HepG2 (cell line): ENCODE measurements around the gene CKMT2. TPM values are rescaled to one million over a fixed set of nuclear protein-coding genes. Genes with fewer than 3 reads are reported as not detected.

Experiments
- ATAC-seq: fragments of 200-7000 bp; cut with Tn5 transposase; 3 replicates; pipeline ENCODE4 v1.9.1; 2020; ENCODE audit warnings: mild to moderate bottlenecking, moderate library complexity
- BruUV-seq: library from RNA; stranded (reverse); fragments of 400-500 nt; replicated peaks from 2 replicates; lab custom pipeline; 2021; lab: Mats Ljungman, UMichigan
- CTCF ChIA-PET: fragments of 300-600 bp; formaldehyde crosslinking; extraction: SDS; loops from one replicate; lab custom pipeline; 2021; ENCODE audit warnings: low total read pairs, inconsistent platforms, low intra/inter-chr PET ratio; lab: Yijun Ruan, JAX
- POLR2A ChIA-PET: fragments of 350-600 bp; sonication (Branson Sonifier 250); formaldehyde crosslinking; loops from one replicate; lab custom pipeline; 2020; ENCODE audit warnings: antibody characterized with exemption, inconsistent platforms; lab: Yijun Ruan, JAX
- DNase-seq: peaks from one replicate; pipeline ENCODE4 v3.0.0-alpha.2; 2015; ENCODE audit warnings: low spot score
- FAIRE-seq: peaks from 3 replicates; lab custom pipeline; 2011; peaks lifted over from hg19 to GRCh38; lab: Jason Lieb, UNC
- H2AFZ ChIP-seq: one replicate; pipeline ENCODE4 v1.6.1; 2011; ENCODE audit warnings: low read length, inconsistent platforms
- H3K27ac ChIP-seq: fragments of 300-600 bp; 3 replicates; pipeline ENCODE4 v1.8.0; 2011; ENCODE audit warnings: mixed run types, mild to moderate bottlenecking, mixed read lengths, low read length, inconsistent platforms; ENCODE audit not compliant: insufficient read depth; ENCODE audit errors: extremely low read length
- H3K27me3 ChIP-seq, 2 experiments: fragments of 200-600 bp in 1 of 2; 2 replicates in 1 of 2; 3 replicates in 1 of 2; pipeline versions ENCODE4 v1.6.0 to v1.8.0; 2011; ENCODE audit warnings: low read length in 2 of 2, mild to moderate bottlenecking in 2 of 2, moderate library complexity in 2 of 2, inconsistent platforms in 1 of 2; ENCODE audit not compliant: insufficient read depth in 2 of 2, control insufficient read depth in 1 of 2
- H3K36me3 ChIP-seq, 2 experiments: fragments of 200-600 bp in 1 of 2; replicated peaks in 1 of 2; 2 replicates in 1 of 2; 3 replicates in 1 of 2; pipeline versions ENCODE4 v1.5.1 to v1.8.0; 2011; ENCODE audit warnings: low read length in 2 of 2, inconsistent platforms in 1 of 2; ENCODE audit not compliant: insufficient read depth in 2 of 2, control insufficient read depth in 1 of 2
- H3K4me1 ChIP-seq: 2 replicates; pipeline ENCODE4 v1.5.1; 2012; ENCODE audit warnings: low read length, inconsistent platforms; ENCODE audit not compliant: insufficient read depth
- H3K4me2 ChIP-seq: 2 replicates; pipeline ENCODE4 v1.6.0; 2011; ENCODE audit warnings: low read depth, low read length, inconsistent platforms
- H3K4me3 ChIP-seq, 3 experiments: fragments of 200-600 bp in 1 of 3; sonication (generic), shearing (Covaris generic) in 1 of 3; replicated peaks in 1 of 3; 2 replicates each; pipeline ENCODE4 v1.5.1; 2011 to 2016; ENCODE audit warnings: low read length in 3 of 3, inconsistent platforms in 2 of 3, low read depth in 2 of 3, mild to moderate bottlenecking in 2 of 3, control low read depth in 1 of 3, mixed read lengths in 1 of 3; ENCODE audit not compliant: insufficient read depth in 1 of 3
- H3K79me2 ChIP-seq: one replicate; pipeline ENCODE4 v1.6.1; 2011; ENCODE audit warnings: low read length, inconsistent platforms; ENCODE audit not compliant: insufficient read depth
- H3K9ac ChIP-seq: 2 replicates; pipeline ENCODE4 v1.6.0; 2011; ENCODE audit warnings: mild to moderate bottlenecking, low read depth, low read length, inconsistent platforms; ENCODE audit not compliant: insufficient read depth
- H3K9me3 ChIP-seq: 2 replicates; pipeline ENCODE4 v1.5.1; 2012; ENCODE audit warnings: mild to moderate bottlenecking, low read length
- H4K20me1 ChIP-seq: 2 replicates; pipeline ENCODE4 v1.6.0; 2011; ENCODE audit warnings: inconsistent platforms, mild to moderate bottlenecking, low read length, moderate library complexity; ENCODE audit not compliant: insufficient read depth
- CBX5 ChIP-seq: sonication (generic); formaldehyde crosslinking; IDR thresholded peaks from 2 replicates; pipeline ENCODE4 v1.4.0; 2020; ENCODE audit warnings: missing genetic modification reagents, borderline replicate concordance
- DPF2 ChIP-seq: sonication (generic); formaldehyde crosslinking; IDR thresholded peaks from 2 replicates; pipeline ENCODE4 v1.4.0; 2020; ENCODE audit warnings: mild to moderate bottlenecking, low read depth, missing genetic modification reagents, borderline replicate concordance
- EP300 ChIP-seq, 3 experiments: sonication (generic) in 1 of 3; formaldehyde crosslinking in 1 of 3; IDR thresholded peaks; 2 replicates each; pipeline versions ENCODE4 v1.5.1 to v1.6.1; 2011 to 2020; ENCODE audit warnings: low read depth in 2 of 3, low read length in 2 of 3, borderline replicate concordance in 1 of 3, improper control_type of control experiment in 1 of 3, mild to moderate bottlenecking in 1 of 3, missing genetic modification reagents in 1 of 3, moderate library complexity in 1 of 3
- MATR3 ChIP-seq: sonication (generic); formaldehyde crosslinking; IDR thresholded peaks from 2 replicates; pipeline ENCODE4 v1.4.0; 2020; ENCODE audit warnings: missing genetic modification reagents
- PLSCR1 ChIP-seq: sonication (generic); formaldehyde crosslinking; IDR thresholded peaks from 2 replicates; pipeline ENCODE4 v1.5.0; 2020; ENCODE audit warnings: missing genetic modification reagents, mild to moderate bottlenecking, borderline replicate concordance
- RERE ChIP-seq: IDR thresholded peaks from 2 replicates; pipeline ENCODE4 v1.6.1; 2016; ENCODE audit warnings: low read depth, missing genetic modification reagents, missing compliant biosample characterization
- RFXANK ChIP-seq: IDR thresholded peaks from 2 replicates; pipeline ENCODE4 v1.6.1; 2016
- SMAD3 ChIP-seq: sonication (generic); formaldehyde crosslinking; IDR thresholded peaks from 2 replicates; pipeline ENCODE4 v1.4.0; 2020; ENCODE audit warnings: missing genetic modification reagents
- ZBTB8A ChIP-seq: sonication (generic); formaldehyde crosslinking; IDR thresholded peaks from 2 replicates; pipeline ENCODE4 v1.4.0; 2020; ENCODE audit warnings: mild to moderate bottlenecking, low read depth, missing genetic modification reagents, borderline replicate concordance
- ZHX2 ChIP-seq, 2 experiments: sonication (generic) in 1 of 2; formaldehyde crosslinking in 1 of 2; IDR thresholded peaks; 2 replicates each; pipeline versions ENCODE4 v1.6.1 to v1.9.0; 2014 to 2022; ENCODE audit warnings: antibody characterized with exemption in 1 of 2, borderline replicate concordance in 1 of 2, inconsistent platforms in 1 of 2, low read depth in 1 of 2, missing genetic modification reagents in 1 of 2
- ZNF740 ChIP-seq: sonication (generic); formaldehyde crosslinking; IDR thresholded peaks from 2 replicates; pipeline ENCODE4 v1.4.0; 2020; ENCODE audit warnings: missing genetic modification reagents
- WGBS: methylation state at CpG from one replicate; pipeline ENCODE4 v1.1.6; 2017; ENCODE audit warnings: low lambda C conversion rate; 5-methylcytosine and 5-hydroxymethylcytosine counted together
- in situ Hi-C: cut with HindIII; loops from 2 replicates; pipeline ENCODE4 v1.10.0; 2017; ENCODE audit warnings: low pct_unique_long_range_greater_than_20kb; ENCODE audit not compliant: extremely low pct_ligation_motif_present
- intact Hi-C: fragments of 100-400 bp; cut with micrococcal nuclease; formaldehyde crosslinking; loops from one replicate; pipeline ENCODE4 v1.10.0; 2022; ENCODE audit not compliant: unreplicated experiment
- polyA plus RNA-seq, 8 experiments: library from polyadenylated mRNA; depleted of rRNA in 3 of 8; stranded (reverse) in 7 of 8; unstranded in 1 of 8; fragments of >200 nt; fragmentation: Illumina TruSeq in 4 of 8; extraction: Trizol in 4 of 8; gene quantifications; 2 replicates each; pipeline versions ENCODE4 v1.2.1 to v1.2.3, GENCODE V29; 2011 to 2016; ENCODE audit warnings: low read depth in 4 of 8, missing spikeins in 1 of 8, mixed read lengths in 1 of 8; ENCODE audit not compliant: insufficient read depth in 1 of 8
- total RNA-seq, 5 experiments: library from RNA; depleted of rRNA; stranded (reverse); fragments of >200 nt; fragmentation: Illumina TruSeq; extraction: Trizol; gene quantifications; 2 replicates each; pipeline ENCODE4 v1.2.3, GENCODE V29; 2016; ENCODE audit warnings: low read depth in 1 of 5

CKMT2 gene
- total and polyA plus RNA-seq, 2 of the 13 experiments (the other 11 are each of a cell fraction or from before 2014, with no cell fraction given): 1.2 to 8.8 TPM

- ChIA-PET POLR2A (no interaction called here), CTCF (no interaction called here)
- no peaks in the 10 kb centered on the region for H4K20me1 ChIP-seq
- H2AFZ ChIP-seq: no peak overlapping the region
- no peaks in the 10 kb centered on the region for H3K4me1 ChIP-seq
- H3K9ac ChIP-seq: no peak overlapping the region
- no peaks in the 10 kb centered on the region for H3K27me3 ChIP-seq
- peaks cover 0 to 11% of the 10 kb centered on the region in 2 experiments; a peak in 1 of 5 replicates for H3K36me3 ChIP-seq
- intact Hi-C loops: no loop called here
- in situ Hi-C loops: no loop called here
- FAIRE-seq (no peak), DNase-seq (no peak), ATAC-seq (no peak)
- no TSS peak for BruUV-seq
- H3K79me2 ChIP-seq: no peaks in the 10 kb centered on the region
- H3K4me2 ChIP-seq: no peak overlapping the region
- no peaks in the 10 kb centered on the region for H3K9me3 ChIP-seq
- no peak overlapping the region for H3K27ac ChIP-seq
- no peak overlapping the region for H3K4me3 ChIP-seq
- 89% methylated on average over 1 of the region's 1 CpG for WGBS
- no peak for TF ChIP-seq SMAD3
- no peak for TF ChIP-seq PLSCR1 (CRISPR knock-in tag)
- TF ChIP-seq EP300 (IDR thresholded peaks at IDR 0.05; ENCODE audit: low read depth in 2 of 2, low read length in 2 of 2): no peak
- TF ChIP-seq EP300 (CRISPR knock-in tag; IDR thresholded peaks at IDR 0.05; ENCODE audit: borderline replicate concordance): no peak
- no peak for TF ChIP-seq MATR3 (CRISPR knock-in tag)
- no peak for TF ChIP-seq RERE
- no peak for TF ChIP-seq CBX5 (CRISPR knock-in tag)
- TF ChIP-seq ZBTB8A (CRISPR knock-in tag): no peak
- TF ChIP-seq RFXANK (CRISPR knock-in tag): no peak
- TF ChIP-seq DPF2: no peak
- no peak for TF ChIP-seq ZHX2 (IDR thresholded peaks at IDR 0.05; ENCODE audit: low read depth)
- TF ChIP-seq ZHX2 (CRISPR knock-in tag; IDR thresholded peaks at IDR 0.05; ENCODE audit: borderline replicate concordance): no peak
- no peak for TF ChIP-seq ZNF740
Measured at GRCh38 chr5:81250004-81250403, 16.9 kb downstream of the CKMT2 start.
